Trophoblast cell (in vitro differentiated cells and primary cell): ENCODE results near the gene NME3.

Source experiments
- DNase-seq, 2 donors: peaks; one replicate each; pipeline ENCODE4 v3.0.0-alpha.2; 2016
- H2AFZ ChIP-seq: 2 replicates; pipeline ENCODE4 v1.6.1; 2013; ENCODE audit warnings: low read length, moderate library complexity, mild to moderate bottlenecking; ENCODE audit not compliant: insufficient read depth, poor library complexity
- H2AK5ac ChIP-seq: 2 replicates; pipeline ENCODE4 v1.6.1; 2013; ENCODE audit warnings: mild to moderate bottlenecking, low read length
- H2BK120ac ChIP-seq: 2 replicates; pipeline ENCODE4 v1.6.1; 2013; ENCODE audit warnings: low read length, mild to moderate bottlenecking, moderate library complexity; ENCODE audit not compliant: insufficient read depth, poor library complexity
- H2BK12ac ChIP-seq: 2 replicates; pipeline ENCODE4 v1.6.1; 2013; ENCODE audit warnings: mild to moderate bottlenecking, low read length, moderate library complexity
- H2BK5ac ChIP-seq: 2 replicates; pipeline ENCODE4 v1.6.1; 2013; ENCODE audit warnings: low read length, low read depth, moderate library complexity, mild to moderate bottlenecking; ENCODE audit not compliant: poor library complexity
- H3K14ac ChIP-seq: 2 replicates; pipeline ENCODE4 v1.6.1; 2013; ENCODE audit warnings: mild to moderate bottlenecking, low read length
- H3K18ac ChIP-seq: 2 replicates; pipeline ENCODE4 v1.6.1; 2013; ENCODE audit warnings: mild to moderate bottlenecking, low read length
- H3K23ac ChIP-seq: 2 replicates; pipeline ENCODE4 v1.6.1; 2013; ENCODE audit warnings: low read length
- H3K27ac ChIP-seq: 2 replicates; pipeline ENCODE4 v1.5.1; 2013; ENCODE audit warnings: low read depth, mild to moderate bottlenecking, inconsistent platforms, low read length, moderate library complexity
- H3K27me3 ChIP-seq: 2 replicates; pipeline ENCODE4 v1.6.1; 2013; ENCODE audit warnings: inconsistent platforms, mild to moderate bottlenecking, low read length, moderate library complexity; ENCODE audit not compliant: insufficient read depth
- H3K36me3 ChIP-seq, 2 experiments: 1 replicate in 1 of 2; 2 replicates in 1 of 2; pipeline ENCODE4 v1.6.1; 2013; ENCODE audit warnings: low read length in 2 of 2, mild to moderate bottlenecking in 2 of 2, moderate library complexity in 1 of 2; ENCODE audit not compliant: insufficient read depth in 2 of 2, control insufficient read depth in 1 of 2
- H3K4ac ChIP-seq: 2 replicates; pipeline ENCODE4 v1.6.1; 2013; ENCODE audit warnings: low read depth, mild to moderate bottlenecking, low read length, moderate library complexity
- H3K4me1 ChIP-seq, 2 experiments: 1 replicate in 1 of 2; 2 replicates in 1 of 2; pipeline ENCODE4 v1.6.1; 2013; ENCODE audit warnings: low read length in 2 of 2, mild to moderate bottlenecking in 2 of 2, moderate library complexity in 1 of 2; ENCODE audit not compliant: insufficient read depth in 2 of 2, control insufficient read depth in 1 of 2
- H3K4me2 ChIP-seq: 2 replicates; pipeline ENCODE4 v1.6.1; 2013; ENCODE audit warnings: inconsistent platforms, mild to moderate bottlenecking, low read length, moderate library complexity
- H3K4me3 ChIP-seq: 2 replicates; pipeline ENCODE4 v1.5.1; 2013; ENCODE audit warnings: mild to moderate bottlenecking, low read depth, low read length, inconsistent platforms
- H3K79me1 ChIP-seq: one replicate; pipeline ENCODE4 v1.6.1; 2013; ENCODE audit warnings: low read length
- H3K79me2 ChIP-seq: 2 replicates; pipeline ENCODE4 v1.6.1; 2013; ENCODE audit warnings: low read length, mild to moderate bottlenecking; ENCODE audit not compliant: control insufficient read depth, insufficient read depth, poor library complexity
- H3K9ac ChIP-seq: 2 replicates; pipeline ENCODE4 v1.6.1; 2013; ENCODE audit warnings: mild to moderate bottlenecking, low read length
- H3K9me3 ChIP-seq: 2 replicates; pipeline ENCODE4 v1.6.1; 2013; ENCODE audit warnings: low read depth, mild to moderate bottlenecking, control low read depth, inconsistent platforms, low read length; ENCODE audit not compliant: insufficient read depth
- H4K12ac ChIP-seq: 2 replicates; pipeline ENCODE4 v1.6.1; 2013; ENCODE audit warnings: low read depth, mild to moderate bottlenecking, low read length, moderate library complexity
- H4K8ac ChIP-seq: 2 replicates; pipeline ENCODE4 v1.6.1; 2013; ENCODE audit warnings: low read depth, mild to moderate bottlenecking, low read length, moderate library complexity
- H4K91ac ChIP-seq: one replicate; pipeline ENCODE4 v1.6.1; 2013; ENCODE audit warnings: low read depth, mild to moderate bottlenecking, low read length, moderate library complexity
- WGBS: extraction: QIAGEN DNeasy Blood & Tissue Kit; methylation state at CpG from one replicate; pipeline ENCODE4 v1.1.7; 2013; ENCODE audit warnings: missing lambda C conversion rate; ENCODE audit not compliant: insufficient read length, insufficient coverage; ENCODE audit errors: extremely low coverage; 5-methylcytosine and 5-hydroxymethylcytosine counted together

Gene NME3

DNA sequence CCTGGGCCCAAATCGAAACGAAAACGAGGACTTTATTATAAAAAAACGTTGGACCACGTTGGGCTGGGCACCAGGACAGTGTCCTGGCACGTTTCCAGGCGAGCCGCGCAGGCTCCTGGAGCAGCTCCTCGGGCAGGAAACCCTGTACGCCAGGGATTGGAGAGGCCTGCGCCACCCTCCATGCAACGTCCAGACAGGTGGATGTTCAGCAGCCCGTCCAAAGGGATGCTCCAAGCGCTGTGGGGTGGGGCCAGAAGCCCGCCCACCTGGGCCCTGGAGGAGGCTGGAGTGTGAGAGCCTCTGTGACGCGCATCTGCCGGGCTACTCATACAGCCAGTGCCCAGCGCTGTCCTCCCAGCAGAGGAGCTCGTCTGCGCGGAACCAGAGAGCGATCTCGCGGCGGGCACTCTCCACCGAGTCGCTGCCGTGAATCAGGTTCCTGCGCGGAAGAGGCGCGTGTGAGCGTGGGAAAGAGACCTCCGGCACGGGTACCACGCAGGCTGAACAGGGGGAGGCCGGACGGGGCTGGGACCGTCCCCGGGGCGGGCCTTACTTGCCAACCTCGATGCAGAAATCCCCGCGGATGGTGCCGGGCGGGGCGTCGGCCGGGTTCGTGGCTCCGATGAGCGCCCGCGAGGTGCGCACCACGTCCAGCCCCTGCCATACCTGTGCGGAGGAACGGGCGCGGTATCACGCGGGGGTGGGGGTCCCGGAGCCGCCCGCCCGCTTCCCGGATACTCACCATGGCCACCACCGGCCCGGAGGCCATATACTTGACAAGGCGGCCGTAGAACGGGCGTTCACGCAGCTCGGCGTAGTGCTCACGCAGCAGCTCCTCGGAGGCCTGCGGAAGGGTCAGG, 785 bp downstream of the NME3 start:
- H3K14ac ChIP-seq = peak overlapping the region; percentile 65
- no CpG with 5 or more reads among the region's 81 CpGs for WGBS

DNA sequence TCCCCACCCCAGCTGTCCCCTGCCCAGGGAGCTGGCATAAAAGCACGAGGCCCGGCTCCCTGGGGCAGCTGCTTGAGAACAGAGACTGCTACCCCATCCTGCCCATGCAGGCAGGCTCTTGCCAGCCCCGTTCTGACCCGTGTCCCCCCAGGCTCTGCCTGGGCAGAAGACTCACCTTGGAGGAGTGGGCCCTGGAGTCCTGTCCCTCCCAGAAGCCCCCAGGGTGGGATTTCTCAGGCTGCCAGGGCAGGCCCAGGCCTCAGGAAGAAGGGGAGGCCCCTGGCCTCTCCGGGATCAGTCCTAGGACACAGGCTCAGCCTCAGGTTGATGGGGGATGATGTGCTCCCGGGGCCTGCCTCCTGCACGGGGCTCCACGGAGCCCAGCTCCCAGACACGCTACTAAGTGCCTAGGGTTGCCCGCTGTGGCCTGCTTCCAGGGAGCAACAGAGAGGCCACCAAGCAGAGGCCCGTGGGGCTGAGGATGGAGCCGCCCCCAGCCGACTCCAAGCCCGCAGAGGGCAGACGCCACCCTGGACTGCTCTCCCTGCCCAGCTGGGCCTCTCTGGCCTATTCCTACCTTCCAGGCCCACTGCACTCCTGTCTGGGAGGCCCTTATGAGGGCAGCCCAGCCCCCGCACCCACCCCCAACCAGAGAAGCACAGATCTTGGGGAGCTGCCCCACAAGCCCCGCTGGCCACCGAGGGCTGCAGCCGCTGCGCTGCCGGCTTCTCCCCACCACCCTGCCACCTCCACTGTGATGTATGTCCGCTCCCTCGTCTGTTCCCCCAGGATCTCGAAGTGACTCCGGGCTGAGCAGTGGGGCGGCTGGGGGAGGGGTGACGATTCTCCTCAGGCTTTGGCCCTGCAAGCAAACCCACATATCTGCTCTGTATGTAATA, 1.7 kb downstream of the NME3 start:
- peaks cover 15% of the 10 kb centered on the region for H3K79me2 ChIP-seq
- no peak overlapping the region for H2AFZ ChIP-seq
- H3K4me1 ChIP-seq = peaks cover 10 to 18% of the 10 kb centered on the region in 2 experiments
- peaks cover 49 to 54% of the 10 kb centered on the region in 2 experiments for H3K36me3 ChIP-seq
- H4K12ac ChIP-seq = no peak overlapping the region
- H3K18ac ChIP-seq = no peak overlapping the region
- WGBS = no CpG with 5 or more reads among the region's 27 CpGs
- H3K79me1 ChIP-seq = peaks cover 22% of the 10 kb centered on the region
- no peak overlapping the region for H3K27ac ChIP-seq
- no peak overlapping the region for H3K4me2 ChIP-seq
- no peak overlapping the region for H2AK5ac ChIP-seq
- no peaks in the 10 kb centered on the region for H3K27me3 ChIP-seq
- H3K4me3 ChIP-seq = no peak overlapping the region
- H4K8ac ChIP-seq = no peak overlapping the region
- DNase-seq = no peak
- H2BK12ac ChIP-seq = no peak overlapping the region
- H4K91ac ChIP-seq = no peak overlapping the region
- no peak overlapping the region for H3K14ac ChIP-seq
- H3K4ac ChIP-seq = no peak overlapping the region
- H2BK120ac ChIP-seq = no peak overlapping the region
- H3K23ac ChIP-seq = no peak overlapping the region
- H3K9me3 ChIP-seq = peaks cover 2% of the 10 kb centered on the region
- no peak overlapping the region for H3K9ac ChIP-seq
- H2BK5ac ChIP-seq = no peak overlapping the region

More for the DNA sequence above, 785 bp downstream of the NME3 start:
- peaks cover 15% of the 10 kb centered on the region for H3K79me2 ChIP-seq
- peaks cover 2% of the 10 kb centered on the region for H3K9me3 ChIP-seq
- peak overlapping the region; percentile 94 for H3K4me2 ChIP-seq
- peaks cover 10 to 18% of the 10 kb centered on the region in 2 experiments for H3K4me1 ChIP-seq
- H3K4ac ChIP-seq = peak overlapping the region; percentile 33
- H4K91ac ChIP-seq = peak overlapping the region; percentile 8
- H4K12ac ChIP-seq = peak overlapping the region; percentile 39
- peak overlapping the region; percentile 37 for H3K18ac ChIP-seq
- no peak overlapping the region for H3K23ac ChIP-seq
- peak overlapping the region; percentile 77 for H3K4me3 ChIP-seq
- H2AK5ac ChIP-seq = peak overlapping the region; percentile 11
- H3K79me1 ChIP-seq = peaks cover 22% of the 10 kb centered on the region
- no peak overlapping the region for H2AFZ ChIP-seq
- H3K36me3 ChIP-seq = peaks cover 46 to 52% of the 10 kb centered on the region in 2 experiments
- H3K27me3 ChIP-seq = no peaks in the 10 kb centered on the region
- peak overlapping the region; percentile 10 for H3K9ac ChIP-seq
- no peak overlapping the region for H2BK12ac ChIP-seq
- H2BK120ac ChIP-seq = no peak overlapping the region
- peak overlapping the region; percentile 0 for H4K8ac ChIP-seq
- DNase-seq = peak; percentile 81 to 84
- no peak overlapping the region for H3K27ac ChIP-seq
- H2BK5ac ChIP-seq = no peak overlapping the region

DNA sequence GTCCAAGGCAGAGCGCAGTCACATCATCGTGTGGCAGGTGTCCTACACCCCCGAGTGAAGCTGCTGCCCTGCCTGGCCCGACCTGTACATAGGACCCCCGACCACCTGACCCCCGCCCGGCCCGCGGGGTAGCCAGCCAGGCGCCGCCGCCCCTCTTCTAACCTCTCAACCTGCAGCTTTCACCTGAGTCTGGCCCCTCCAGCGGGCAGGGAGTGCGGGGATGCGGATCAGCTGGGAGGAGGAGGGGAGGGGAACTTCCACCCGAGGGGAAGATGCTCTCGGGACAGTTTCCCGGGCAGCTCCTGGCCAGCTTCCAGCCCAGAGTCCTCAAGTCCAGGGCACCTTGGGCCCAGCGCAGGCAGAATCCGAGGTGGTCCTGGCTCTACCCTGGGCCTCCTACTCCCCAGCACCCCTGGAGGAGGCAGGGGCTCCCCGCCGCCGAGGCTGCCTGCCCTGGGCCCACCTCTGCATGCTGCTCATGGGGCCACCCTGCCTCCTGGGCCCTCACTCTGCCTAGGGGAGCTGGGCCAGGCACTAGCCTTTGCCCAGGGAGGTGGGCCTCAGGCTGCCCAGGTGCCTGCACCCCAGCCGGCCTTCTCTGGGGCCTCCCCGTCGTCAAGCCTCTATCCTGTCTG, 2.5 kb downstream of the NME3 start:
- Histone ChIP-seq H3K9me3 (peaks cover 2% of the 10 kb centered on the region), H3K4me1 (peaks cover 5 to 14% of the 10 kb centered on the region in 2 experiments), H2AK5ac (no peak overlapping the region), H4K8ac (no peak overlapping the region), H3K9ac (no peak overlapping the region), H3K79me2 (peaks cover 15% of the 10 kb centered on the region), H2BK5ac (no peak overlapping the region), H2AFZ (no peak overlapping the region), H2BK120ac (no peak overlapping the region), H3K23ac (no peak overlapping the region), H3K27ac (no peak overlapping the region), H3K4me2 (no peak overlapping the region), H3K4me3 (no peak overlapping the region), H4K91ac (no peak overlapping the region), H3K18ac (no peak overlapping the region), H3K27me3 (no peaks in the 10 kb centered on the region), H3K36me3 (peaks cover 54 to 59% of the 10 kb centered on the region in 2 experiments), H3K79me1 (peaks cover 22% of the 10 kb centered on the region), H2BK12ac (no peak overlapping the region), H3K4ac (no peak overlapping the region), H4K12ac (no peak overlapping the region), H3K14ac (no peak overlapping the region)
- no CpG with 5 or more reads among the region's 26 CpGs for WGBS
- DNase-seq = no peak
